ENCODE data around the gene GREB1.

The GREB1 gene

GRCh38 chr2:11665028-11665427 is 131.2 kb downstream of the GREB1 start:
- no peak overlapping the region for H2BK120ac ChIP-seq (ENCODE audit: insufficient read depth, low read length, poor library complexity)
- no peaks in the 10 kb centered on the region for H3K36me3 ChIP-seq (ENCODE audit: control insufficient read depth in 1 of 2, insufficient read depth in 2 of 2, low read length in 2 of 2)
- no peaks in the 10 kb centered on the region for H3K79me1 ChIP-seq (ENCODE audit: low read length)
- H3K4me3 ChIP-seq (ENCODE audit: low read depth, low read length): no peak overlapping the region
- H3K14ac ChIP-seq (ENCODE audit: low read length): no peak overlapping the region
- peaks cover 10% of the 10 kb centered on the region for H3K9me3 ChIP-seq (ENCODE audit: insufficient read depth, low read depth, low read length)
- peaks cover under 1% of the 10 kb centered on the region for H3K27me3 ChIP-seq (ENCODE audit: insufficient read depth, low read length)
- no peak overlapping the region for H3K9ac ChIP-seq (ENCODE audit: low read length)
- no peak overlapping the region for H2BK5ac ChIP-seq (ENCODE audit: low read depth, low read length, poor library complexity)
- H3K23ac ChIP-seq (ENCODE audit: low read length): no peak overlapping the region
- H2AK5ac ChIP-seq (ENCODE audit: low read length): no peak overlapping the region
- no peak overlapping the region for H3K4me2 ChIP-seq (ENCODE audit: low read length)
- H3K18ac ChIP-seq (ENCODE audit: low read length): no peak overlapping the region
- no peak overlapping the region for H2AFZ ChIP-seq (ENCODE audit: insufficient read depth, low read length, poor library complexity)
- DNase-seq: no peak
- no peak overlapping the region for H3K4ac ChIP-seq (ENCODE audit: low read depth, low read length)
- H3K79me2 ChIP-seq (ENCODE audit: control insufficient read depth, insufficient read depth, low read length, poor library complexity): no peaks in the 10 kb centered on the region
- no peak overlapping the region for H4K91ac ChIP-seq (ENCODE audit: low read depth, low read length)
- WGBS (ENCODE audit: extremely low coverage, insufficient coverage, insufficient read length): no CpG with 5 or more reads among the region's 11 CpGs
- no peak overlapping the region for H4K8ac ChIP-seq (ENCODE audit: low read depth, low read length)
- H3K4me1 ChIP-seq (ENCODE audit: control insufficient read depth in 1 of 2, insufficient read depth in 2 of 2, low read length in 2 of 2): peaks cover under 1 to 2% of the 10 kb centered on the region in 2 experiments
- H4K12ac ChIP-seq (ENCODE audit: low read depth, low read length): no peak overlapping the region
- no peak overlapping the region for H3K27ac ChIP-seq (ENCODE audit: low read depth, low read length)
- H2BK12ac ChIP-seq (ENCODE audit: low read length): no peak overlapping the region

- no peak overlapping the region for H2AFZ ChIP-seq (ENCODE audit: insufficient read depth, low read length, poor library complexity)
- no peak overlapping the region for H3K18ac ChIP-seq (ENCODE audit: low read length)
- no peak overlapping the region for H3K14ac ChIP-seq (ENCODE audit: low read length)
- no peak overlapping the region for H2BK120ac ChIP-seq (ENCODE audit: insufficient read depth, low read length, poor library complexity)
- no peak overlapping the region for H3K9ac ChIP-seq (ENCODE audit: low read length)
- H3K4me1 ChIP-seq (ENCODE audit: control insufficient read depth in 1 of 2, insufficient read depth in 2 of 2, low read length in 2 of 2): peaks cover 2% of the 10 kb centered on the region in 2 experiments
- H4K91ac ChIP-seq (ENCODE audit: low read depth, low read length): no peak overlapping the region
- peaks cover 4% of the 10 kb centered on the region for H3K27me3 ChIP-seq (ENCODE audit: insufficient read depth, low read length)
- H3K4ac ChIP-seq (ENCODE audit: low read depth, low read length): no peak overlapping the region
- no peak overlapping the region for H3K4me3 ChIP-seq (ENCODE audit: low read depth, low read length)
- no peak overlapping the region for H3K27ac ChIP-seq (ENCODE audit: low read depth, low read length)
- H2BK5ac ChIP-seq (ENCODE audit: low read depth, low read length, poor library complexity): no peak overlapping the region
- H2BK12ac ChIP-seq (ENCODE audit: low read length): no peak overlapping the region
- H2AK5ac ChIP-seq (ENCODE audit: low read length): no peak overlapping the region
- peaks cover 10% of the 10 kb centered on the region for H3K9me3 ChIP-seq (ENCODE audit: insufficient read depth, low read depth, low read length)
- no peaks in the 10 kb centered on the region for H3K79me2 ChIP-seq (ENCODE audit: control insufficient read depth, insufficient read depth, low read length, poor library complexity)
- no peaks in the 10 kb centered on the region for H3K36me3 ChIP-seq (ENCODE audit: control insufficient read depth in 1 of 2, insufficient read depth in 2 of 2, low read length in 2 of 2)
- no CpG with 5 or more reads among the region's 10 CpGs for WGBS (ENCODE audit: extremely low coverage, insufficient coverage, insufficient read length)
- no peaks in the 10 kb centered on the region for H3K79me1 ChIP-seq (ENCODE audit: low read length)
- H3K4me2 ChIP-seq (ENCODE audit: low read length): no peak overlapping the region
- no peak overlapping the region for H3K23ac ChIP-seq (ENCODE audit: low read length)
- DNase-seq: peak in 1 of 2 donors; percentile 5
- no peak overlapping the region for H4K12ac ChIP-seq (ENCODE audit: low read depth, low read length)
- H4K8ac ChIP-seq (ENCODE audit: low read depth, low read length): no peak overlapping the region
These were observed 131.9 kb downstream of the GREB1 start for GRCh38 chr2:11665510-11666362.

- no peak overlapping the region for H3K9ac ChIP-seq (ENCODE audit: low read length)
- H3K4me1 ChIP-seq (ENCODE audit: control insufficient read depth in 1 of 2, insufficient read depth in 2 of 2, low read length in 2 of 2): peaks cover 2% of the 10 kb centered on the region in 2 experiments
- no CpG with 5 or more reads among the region's 3 CpGs for WGBS (ENCODE audit: extremely low coverage, insufficient coverage, insufficient read length)
- H3K4ac ChIP-seq (ENCODE audit: low read depth, low read length): no peak overlapping the region
- no peak for DNase-seq
- H3K23ac ChIP-seq (ENCODE audit: low read length): no peak overlapping the region
- no peak overlapping the region for H4K91ac ChIP-seq (ENCODE audit: low read depth, low read length)
- no peak overlapping the region for H3K4me3 ChIP-seq (ENCODE audit: low read depth, low read length)
- no peak overlapping the region for H2AK5ac ChIP-seq (ENCODE audit: low read length)
- no peak overlapping the region for H2BK12ac ChIP-seq (ENCODE audit: low read length)
- H2BK120ac ChIP-seq (ENCODE audit: insufficient read depth, low read length, poor library complexity): no peak overlapping the region
- no peak overlapping the region for H3K14ac ChIP-seq (ENCODE audit: low read length)
- no peak overlapping the region for H2AFZ ChIP-seq (ENCODE audit: insufficient read depth, low read length, poor library complexity)
- H3K18ac ChIP-seq (ENCODE audit: low read length): no peak overlapping the region
- H4K8ac ChIP-seq (ENCODE audit: low read depth, low read length): no peak overlapping the region
- peaks cover 4% of the 10 kb centered on the region for H3K27me3 ChIP-seq (ENCODE audit: insufficient read depth, low read length)
- no peaks in the 10 kb centered on the region for H3K79me2 ChIP-seq (ENCODE audit: control insufficient read depth, insufficient read depth, low read length, poor library complexity)
- H3K36me3 ChIP-seq (ENCODE audit: control insufficient read depth in 1 of 2, insufficient read depth in 2 of 2, low read length in 2 of 2): no peaks in the 10 kb centered on the region
- H3K4me2 ChIP-seq (ENCODE audit: low read length): no peak overlapping the region
- H4K12ac ChIP-seq (ENCODE audit: low read depth, low read length): no peak overlapping the region
- H3K9me3 ChIP-seq (ENCODE audit: insufficient read depth, low read depth, low read length): peaks cover 6% of the 10 kb centered on the region
- H3K27ac ChIP-seq (ENCODE audit: low read depth, low read length): no peak overlapping the region
- H3K79me1 ChIP-seq (ENCODE audit: low read length): no peaks in the 10 kb centered on the region
- H2BK5ac ChIP-seq (ENCODE audit: low read depth, low read length, poor library complexity): no peak overlapping the region
These were observed 133.3 kb downstream of the GREB1 start for GRCh38 chr2:11667194-11667593.

- no peak overlapping the region for H4K12ac ChIP-seq (ENCODE audit: low read depth, low read length)
- no peak overlapping the region for H3K14ac ChIP-seq (ENCODE audit: low read length)
- peaks cover 2% of the 10 kb centered on the region in 2 experiments for H3K4me1 ChIP-seq (ENCODE audit: control insufficient read depth in 1 of 2, insufficient read depth in 2 of 2, low read length in 2 of 2)
- peaks cover 6% of the 10 kb centered on the region for H3K9me3 ChIP-seq (ENCODE audit: insufficient read depth, low read depth, low read length)
- H4K91ac ChIP-seq (ENCODE audit: low read depth, low read length): no peak overlapping the region
- H2AFZ ChIP-seq (ENCODE audit: insufficient read depth, low read length, poor library complexity): no peak overlapping the region
- no CpG with 5 or more reads among the region's 16 CpGs for WGBS (ENCODE audit: extremely low coverage, insufficient coverage, insufficient read length)
- H2BK12ac ChIP-seq (ENCODE audit: low read length): no peak overlapping the region
- H2BK120ac ChIP-seq (ENCODE audit: insufficient read depth, low read length, poor library complexity): no peak overlapping the region
- no peak overlapping the region for H4K8ac ChIP-seq (ENCODE audit: low read depth, low read length)
- H3K4me2 ChIP-seq (ENCODE audit: low read length): no peak overlapping the region
- no peaks in the 10 kb centered on the region for H3K79me2 ChIP-seq (ENCODE audit: control insufficient read depth, insufficient read depth, low read length, poor library complexity)
- peaks cover 4% of the 10 kb centered on the region for H3K27me3 ChIP-seq (ENCODE audit: insufficient read depth, low read length)
- no peak overlapping the region for H3K4ac ChIP-seq (ENCODE audit: low read depth, low read length)
- DNase-seq: no peak
- H2BK5ac ChIP-seq (ENCODE audit: low read depth, low read length, poor library complexity): no peak overlapping the region
- no peak overlapping the region for H2AK5ac ChIP-seq (ENCODE audit: low read length)
- no peak overlapping the region for H3K23ac ChIP-seq (ENCODE audit: low read length)
- H3K4me3 ChIP-seq (ENCODE audit: low read depth, low read length): no peak overlapping the region
- H3K27ac ChIP-seq (ENCODE audit: low read depth, low read length): no peak overlapping the region
- no peaks in the 10 kb centered on the region for H3K79me1 ChIP-seq (ENCODE audit: low read length)
- no peak overlapping the region for H3K18ac ChIP-seq (ENCODE audit: low read length)
- no peak overlapping the region for H3K9ac ChIP-seq (ENCODE audit: low read length)
- H3K36me3 ChIP-seq (ENCODE audit: control insufficient read depth in 1 of 2, insufficient read depth in 2 of 2, low read length in 2 of 2): no peaks in the 10 kb centered on the region
These were observed 134.2 kb downstream of the GREB1 start for GRCh38 chr2:11667866-11668637.

Data from trophoblast cell (in vitro differentiated cells and primary cell).